ENCODE measurements around the gene TLE3.

- TF ChIP-seq KDM5A (IDR thresholded peaks at IDR 0.05) (no peak), RFX5 (IDR thresholded peaks at IDR 0.05) (no peak), CTCF (IDR thresholded peaks at IDR 0.05) (no peak), RNF2 (IDR thresholded peaks at IDR 0.05; ENCODE audit: borderline replicate concordance, low read depth) (no peak), HDAC2 (IDR thresholded peaks at IDR 0.05) (no peak), POLR2A (IDR thresholded peaks at IDR 0.05; ENCODE audit: low read length) (no peak), EHMT2 (IDR thresholded peaks at IDR 0.05; ENCODE audit: low read depth) (no peak), EP300 (IDR thresholded peaks at IDR 0.05) (no peak), ESRRA (IDR thresholded peaks at IDR 0.05; ENCODE audit: borderline replicate concordance, low read length) (no peak), JUNB (IDR thresholded peaks at IDR 0.05) (no peak), RCOR1 (IDR thresholded peaks at IDR 0.05; ENCODE audit: low read depth, low read length) (no peak)
- TF ChIP-seq, protein P1, sequence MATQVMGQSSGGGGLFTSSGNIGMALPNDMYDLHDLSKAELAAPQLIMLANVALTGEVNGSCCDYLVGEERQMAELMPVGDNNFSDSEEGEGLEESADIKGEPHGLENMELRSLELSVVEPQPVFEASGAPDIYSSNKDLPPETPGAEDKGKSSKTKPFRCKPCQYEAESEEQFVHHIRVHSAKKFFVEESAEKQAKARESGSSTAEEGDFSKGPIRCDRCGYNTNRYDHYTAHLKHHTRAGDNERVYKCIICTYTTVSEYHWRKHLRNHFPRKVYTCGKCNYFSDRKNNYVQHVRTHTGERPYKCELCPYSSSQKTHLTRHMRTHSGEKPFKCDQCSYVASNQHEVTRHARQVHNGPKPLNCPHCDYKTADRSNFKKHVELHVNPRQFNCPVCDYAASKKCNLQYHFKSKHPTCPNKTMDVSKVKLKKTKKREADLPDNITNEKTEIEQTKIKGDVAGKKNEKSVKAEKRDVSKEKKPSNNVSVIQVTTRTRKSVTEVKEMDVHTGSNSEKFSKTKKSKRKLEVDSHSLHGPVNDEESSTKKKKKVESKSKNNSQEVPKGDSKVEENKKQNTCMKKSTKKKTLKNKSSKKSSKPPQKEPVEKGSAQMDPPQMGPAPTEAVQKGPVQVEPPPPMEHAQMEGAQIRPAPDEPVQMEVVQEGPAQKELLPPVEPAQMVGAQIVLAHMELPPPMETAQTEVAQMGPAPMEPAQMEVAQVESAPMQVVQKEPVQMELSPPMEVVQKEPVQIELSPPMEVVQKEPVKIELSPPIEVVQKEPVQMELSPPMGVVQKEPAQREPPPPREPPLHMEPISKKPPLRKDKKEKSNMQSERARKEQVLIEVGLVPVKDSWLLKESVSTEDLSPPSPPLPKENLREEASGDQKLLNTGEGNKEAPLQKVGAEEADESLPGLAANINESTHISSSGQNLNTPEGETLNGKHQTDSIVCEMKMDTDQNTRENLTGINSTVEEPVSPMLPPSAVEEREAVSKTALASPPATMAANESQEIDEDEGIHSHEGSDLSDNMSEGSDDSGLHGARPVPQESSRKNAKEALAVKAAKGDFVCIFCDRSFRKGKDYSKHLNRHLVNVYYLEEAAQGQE (IDR thresholded peaks at IDR 0.05): no peak
- TF ChIP-seq, protein P2, sequence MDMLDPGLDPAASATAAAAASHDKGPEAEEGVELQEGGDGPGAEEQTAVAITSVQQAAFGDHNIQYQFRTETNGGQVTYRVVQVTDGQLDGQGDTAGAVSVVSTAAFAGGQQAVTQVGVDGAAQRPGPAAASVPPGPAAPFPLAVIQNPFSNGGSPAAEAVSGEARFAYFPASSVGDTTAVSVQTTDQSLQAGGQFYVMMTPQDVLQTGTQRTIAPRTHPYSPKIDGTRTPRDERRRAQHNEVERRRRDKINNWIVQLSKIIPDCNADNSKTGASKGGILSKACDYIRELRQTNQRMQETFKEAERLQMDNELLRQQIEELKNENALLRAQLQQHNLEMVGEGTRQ (IDR thresholded peaks at IDR 0.05): no peak
Measured at GRCh38 chr15:70062321-70062956, 35.3 kb downstream of the TLE3 start.

Data from A549 (cell line).